VCaP (cell line): ENCODE data around the gene ENPP1.

Experiments used
- H3K27ac ChIP-seq: fragments of 450-650 bp; 2 replicates; pipeline ENCODE4 v1.5.1; 2017
- TF ChIP-seq, protein P1 (sequence below): fragments of 450-650 bp; conservative IDR thresholded peaks from 2 replicates; pipeline ENCODE4 v1.5.1; 2017; ENCODE audit warnings: mild to moderate bottlenecking, moderate library complexity

ENPP1 gene

GRCh38 chr6:131782764-131783163 lies 25.1 kb upstream of the ENPP1 start:
- no peak overlapping the region for H3K27ac ChIP-seq
- TF ChIP-seq, protein P1, sequence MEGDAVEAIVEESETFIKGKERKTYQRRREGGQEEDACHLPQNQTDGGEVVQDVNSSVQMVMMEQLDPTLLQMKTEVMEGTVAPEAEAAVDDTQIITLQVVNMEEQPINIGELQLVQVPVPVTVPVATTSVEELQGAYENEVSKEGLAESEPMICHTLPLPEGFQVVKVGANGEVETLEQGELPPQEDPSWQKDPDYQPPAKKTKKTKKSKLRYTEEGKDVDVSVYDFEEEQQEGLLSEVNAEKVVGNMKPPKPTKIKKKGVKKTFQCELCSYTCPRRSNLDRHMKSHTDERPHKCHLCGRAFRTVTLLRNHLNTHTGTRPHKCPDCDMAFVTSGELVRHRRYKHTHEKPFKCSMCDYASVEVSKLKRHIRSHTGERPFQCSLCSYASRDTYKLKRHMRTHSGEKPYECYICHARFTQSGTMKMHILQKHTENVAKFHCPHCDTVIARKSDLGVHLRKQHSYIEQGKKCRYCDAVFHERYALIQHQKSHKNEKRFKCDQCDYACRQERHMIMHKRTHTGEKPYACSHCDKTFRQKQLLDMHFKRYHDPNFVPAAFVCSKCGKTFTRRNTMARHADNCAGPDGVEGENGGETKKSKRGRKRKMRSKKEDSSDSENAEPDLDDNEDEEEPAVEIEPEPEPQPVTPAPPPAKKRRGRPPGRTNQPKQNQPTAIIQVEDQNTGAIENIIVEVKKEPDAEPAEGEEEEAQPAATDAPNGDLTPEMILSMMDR, result no peak

GRCh38 chr6:131784561-131784960 lies 23.3 kb upstream of the ENPP1 start:
- TF ChIP-seq, protein P1, result no peak

DNA sequence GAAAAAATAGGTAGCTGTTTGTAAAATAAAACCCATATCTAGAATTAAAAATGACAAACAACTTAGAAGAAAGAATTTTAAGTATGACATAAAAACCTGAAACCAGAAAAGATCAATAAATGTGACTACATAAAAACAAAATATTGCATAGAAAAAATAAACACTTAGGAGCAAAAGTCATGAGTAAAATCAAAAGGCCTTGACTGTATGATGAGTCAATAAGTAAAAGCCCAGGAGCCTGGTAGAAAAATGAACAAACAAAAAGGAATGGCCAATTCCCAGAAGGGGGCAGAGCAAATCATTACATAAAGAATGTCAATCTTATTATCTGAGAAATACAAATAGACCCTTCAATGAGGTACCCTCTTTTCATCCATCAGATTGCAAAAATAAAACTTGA lies 20.7 kb upstream of the ENPP1 start:
- no peak overlapping the region for H3K27ac ChIP-seq
- TF ChIP-seq, protein P1, result no peak

More at GRCh38 chr6:131784561-131784960, 23.3 kb upstream of the ENPP1 start:
- H3K27ac ChIP-seq, result no peak overlapping the region

- no peak overlapping the region for H3K27ac ChIP-seq
- TF ChIP-seq, protein P1, result peak; percentile 48
Observed at GRCh38 chr6:131787766-131788712, 19.8 kb upstream of the ENPP1 start.

DNA sequence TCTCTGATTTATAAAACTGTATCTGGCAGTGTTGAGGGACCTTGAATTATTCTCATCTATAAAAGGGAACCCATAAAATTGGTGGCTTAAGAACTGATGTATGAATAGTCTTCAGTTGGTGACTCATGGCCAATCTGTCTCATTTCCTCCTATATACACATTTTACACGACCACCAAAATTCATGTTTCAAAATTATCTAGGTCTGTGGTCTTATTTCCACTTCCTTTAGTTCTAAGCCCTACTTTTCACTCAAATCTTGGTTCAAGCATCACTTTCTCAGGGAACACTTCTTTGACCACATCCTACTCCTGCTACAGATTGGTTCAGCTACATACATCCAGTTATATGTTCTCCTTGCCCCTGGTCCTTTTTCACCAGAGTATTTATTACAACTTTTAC lies 18.6 kb upstream of the ENPP1 start:
- no peak overlapping the region for H3K27ac ChIP-seq
- TF ChIP-seq, protein P1, result no peak

GRCh38 chr6:131791476-131791875 lies 16.3 kb upstream of the ENPP1 start:
- TF ChIP-seq, protein P1, result no peak
- no peak overlapping the region for H3K27ac ChIP-seq

- H3K27ac ChIP-seq, result no peak overlapping the region
- TF ChIP-seq, protein P1, result no peak
Observed at GRCh38 chr6:131792091-131792496, 15.7 kb upstream of the ENPP1 start.
